Measurements from ENCODE around the gene PLCL2. TPM values are rescaled to one million over a fixed set of nuclear protein-coding genes. Genes with fewer than 3 reads are reported as not detected.

PLCL2 gene
- total RNA-seq, 1 experiment from 2014 or later: 32.1 TPM

GRCh38 chr3:16898595-16899395 lies 14.0 kb downstream of the PLCL2 start:
- no CpG with 5 or more reads among the region's 7 CpGs for WGBS (ENCODE audit: extremely low coverage, insufficient read length, low lambda C conversion rate)
- H3K9me3 ChIP-seq (ENCODE audit: control insufficient read depth, low read depth, low read length): no peaks in the 10 kb centered on the region
- no peak overlapping the region for H2AK5ac ChIP-seq (ENCODE audit: insufficient read length, low read length)
- TF ChIP-seq, protein P1, sequence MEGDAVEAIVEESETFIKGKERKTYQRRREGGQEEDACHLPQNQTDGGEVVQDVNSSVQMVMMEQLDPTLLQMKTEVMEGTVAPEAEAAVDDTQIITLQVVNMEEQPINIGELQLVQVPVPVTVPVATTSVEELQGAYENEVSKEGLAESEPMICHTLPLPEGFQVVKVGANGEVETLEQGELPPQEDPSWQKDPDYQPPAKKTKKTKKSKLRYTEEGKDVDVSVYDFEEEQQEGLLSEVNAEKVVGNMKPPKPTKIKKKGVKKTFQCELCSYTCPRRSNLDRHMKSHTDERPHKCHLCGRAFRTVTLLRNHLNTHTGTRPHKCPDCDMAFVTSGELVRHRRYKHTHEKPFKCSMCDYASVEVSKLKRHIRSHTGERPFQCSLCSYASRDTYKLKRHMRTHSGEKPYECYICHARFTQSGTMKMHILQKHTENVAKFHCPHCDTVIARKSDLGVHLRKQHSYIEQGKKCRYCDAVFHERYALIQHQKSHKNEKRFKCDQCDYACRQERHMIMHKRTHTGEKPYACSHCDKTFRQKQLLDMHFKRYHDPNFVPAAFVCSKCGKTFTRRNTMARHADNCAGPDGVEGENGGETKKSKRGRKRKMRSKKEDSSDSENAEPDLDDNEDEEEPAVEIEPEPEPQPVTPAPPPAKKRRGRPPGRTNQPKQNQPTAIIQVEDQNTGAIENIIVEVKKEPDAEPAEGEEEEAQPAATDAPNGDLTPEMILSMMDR (conservative IDR thresholded peaks at IDR 0.05): no peak
- H4K5ac ChIP-seq (ENCODE audit: insufficient read length, low read depth, low read length): no peak overlapping the region
- no peak overlapping the region for H3K4me2 ChIP-seq (ENCODE audit: insufficient read depth, insufficient read length, low read length)
- H3K27ac ChIP-seq (ENCODE audit: insufficient read length, low read depth, low read length): no peak overlapping the region
- H2BK12ac ChIP-seq (ENCODE audit: insufficient read length, low read depth, low read length): no peak overlapping the region
- no peak overlapping the region for H4K8ac ChIP-seq (replicated peaks; ENCODE audit: insufficient read length, low read depth, low read length)
- H4K91ac ChIP-seq (ENCODE audit: insufficient read length, low read depth, low read length): no peak overlapping the region
- H3K79me2 ChIP-seq (ENCODE audit: insufficient read depth, low read length): no peaks in the 10 kb centered on the region
- no peaks in the 10 kb centered on the region for H3K23me2 ChIP-seq (ENCODE audit: insufficient read length, low read depth, low read length, poor library complexity, severe bottlenecking)
- H2AFZ ChIP-seq (ENCODE audit: low read length): no peak overlapping the region
- H2BK5ac ChIP-seq (ENCODE audit: insufficient read length, low read length): no peak overlapping the region
- H3K18ac ChIP-seq (ENCODE audit: insufficient read length, low read depth, low read length): no peak overlapping the region
- no peak overlapping the region for H3T11ph ChIP-seq (ENCODE audit: low read length)
- no peak overlapping the region for H3K9ac ChIP-seq (ENCODE audit: extremely low read depth, insufficient read length, low read length)
- no peak overlapping the region for H3K4me3 Mint-ChIP-seq
- H3K4ac ChIP-seq (ENCODE audit: low read depth, low read length): no peak overlapping the region
- H4K20me1 ChIP-seq (ENCODE audit: control insufficient read depth, insufficient read depth, insufficient read length): no peaks in the 10 kb centered on the region
- H2BK120ac ChIP-seq (ENCODE audit: low read depth, low read length, poor library complexity, severe bottlenecking): no peak overlapping the region
- H3K36me3 Mint-ChIP-seq (ENCODE audit: insufficient read depth in 1 of 3, low read depth in 3 of 3): peaks cover 0 to 6% (median 2%) of the 10 kb centered on the region in 3 experiments; a peak in 4 of 7 replicates
- DNase-seq: no peak
- H3K4me1 Mint-ChIP-seq: peaks cover 56 to 64% of the 10 kb centered on the region in 2 experiments
- H3K27ac Mint-ChIP-seq: no peak overlapping the region
- no peak overlapping the region for H2BK20ac ChIP-seq (ENCODE audit: low read depth, low read length, poor library complexity, severe bottlenecking)
- H3K27me3 Mint-ChIP-seq (ENCODE audit: low read depth): no peaks in the 10 kb centered on the region
- H3K27me3 ChIP-seq (ENCODE audit: insufficient read depth, low read length): no peaks in the 10 kb centered on the region
- H3K79me1 ChIP-seq (ENCODE audit: insufficient read depth, low read depth, low read length, poor library complexity, severe bottlenecking): no peaks in the 10 kb centered on the region
- no peak overlapping the region for H3K14ac ChIP-seq (ENCODE audit: insufficient read depth, low read length)
- no peak overlapping the region for H3K56ac ChIP-seq (ENCODE audit: insufficient read length, low read depth, low read length)
- no peaks in the 10 kb centered on the region for H3K9me3 Mint-ChIP-seq
- H3K23ac ChIP-seq (ENCODE audit: insufficient read length, low read depth, low read length): no peak overlapping the region
- H3K4me1 ChIP-seq (ENCODE audit: insufficient read depth, low read length): peaks cover 3% of the 10 kb centered on the region; the same call in 1 of the 2 replicates
- no peak overlapping the region for H2BK15ac ChIP-seq (ENCODE audit: low read depth, low read length)
